ENCODE measurements around the gene FSTL1.

FSTL1 gene

GRCh38 chr3:120353463-120353862 lies 97.3 kb downstream of the FSTL1 start:
- no peak for DNase-seq (ENCODE audit: low spot score)

GRCh38 chr3:120352017-120352416 lies 98.8 kb downstream of the FSTL1 start:
- no peak for DNase-seq (ENCODE audit: low spot score)

GRCh38 chr3:120350401-120350941 lies 100.3 kb downstream of the FSTL1 start:
- DNase-seq (ENCODE audit: low spot score) = peak; percentile 69

- no peak for DNase-seq (ENCODE audit: low spot score)
Observed at GRCh38 chr3:120349855-120350125, 101.0 kb downstream of the FSTL1 start.

- DNase-seq (ENCODE audit: low spot score) = peak; percentile 92
Observed at GRCh38 chr3:120348991-120349854, 101.6 kb downstream of the FSTL1 start, which contains the start of gene LRRC58. TSS of gene LRRC58 (minus strand) at chr3:120349354. CDS start at chr3:120349243, 111 bp downstream.

- DNase-seq (ENCODE audit: low spot score) = peak; percentile 39
Observed at GRCh38 chr3:120348065-120348990, 102.5 kb downstream of the FSTL1 start.

GRCh38 chr3:120344349-120344748 lies 106.4 kb downstream of the FSTL1 start:
- DNase-seq (ENCODE audit: low spot score) = peak; percentile 12
